Prostate gland (tissue), 2 donors: ENCODE data around the gene KCNJ6. TPM values are rescaled to one million over a fixed set of nuclear protein-coding genes. Genes with fewer than 3 reads are reported as not detected.
A peak's percentile ranks its signal among the peaks of the same experiment; 100 is the strongest.

Source experiments
- DNase-seq: peaks from one replicate; pipeline ENCODE4 v3.0.0-alpha.2; 2019; ENCODE audit warnings: low spot score
- H3K27ac ChIP-seq, 2 donors: fragments of 200-600 bp; sonication (generic); 2 replicates each; pipeline ENCODE4 v1.5.1; 2017 to 2019
- H3K27me3 ChIP-seq: fragments of 200-600 bp; sonication (generic); replicated peaks from 2 replicates; pipeline ENCODE4 v1.5.1; 2019; ENCODE audit not compliant: insufficient read depth
- H3K36me3 ChIP-seq, 2 donors: fragments of 200-600 bp; sonication (generic); 1 replicate in 1 of 2; 2 replicates in 1 of 2; pipeline versions ENCODE4 v1.5.1 to v1.8.1; 2017 to 2019
- H3K4me1 ChIP-seq: fragments of 200-600 bp; sonication (generic); replicated peaks from 2 replicates; pipeline ENCODE4 v1.5.1; 2019
- H3K4me3 ChIP-seq, 2 donors: fragments of 200-600 bp; sonication (generic); 2 replicates each; pipeline ENCODE4 v1.5.1; 2017 to 2019
- H3K9me3 ChIP-seq: fragments of 200-600 bp; sonication (generic); 2 replicates; pipeline ENCODE4 v1.5.1; 2017
- CTCF ChIP-seq, 4 experiments: fragments of 200-600 bp in 2 of 4; fragments of 450-650 bp in 2 of 4; sonication (generic) in 2 of 4; IDR thresholded peaks; 1 replicate in 3 of 4; 2 replicates in 1 of 4; pipeline ENCODE4 v1.5.1; 2016 to 2019; ENCODE audit warnings: antibody characterized with exemption in 4 of 4, mild to moderate bottlenecking in 2 of 4, moderate library complexity in 2 of 4
- POLR2A ChIP-seq: fragments of 450-650 bp; IDR thresholded peaks from one replicate; pipeline ENCODE4 v1.6.1; 2016; ENCODE audit warnings: antibody characterized with exemption, mild to moderate bottlenecking
- POLR2AphosphoS5 ChIP-seq: sonication (generic); formaldehyde crosslinking; IDR thresholded peaks from one replicate; pipeline ENCODE4 v1.6.1; 2017; ENCODE audit warnings: antibody characterized with exemption
- WGBS: methylation state at CpG from one replicate; pipeline ENCODE4 v1.1.5; 2018; 5-methylcytosine and 5-hydroxymethylcytosine counted together
- intact Hi-C: fragments of 100-400 bp; cut with DNase I; formaldehyde crosslinking; loops from one replicate; pipeline ENCODE4 v1.14.2; 2022
- total RNA-seq, 2 donors: library from RNA; depleted of rRNA; stranded (reverse); fragments of >200 nt; gene quantifications; one replicate each; pipeline ENCODE4 v1.1.0, GENCODE V29; 2016

The KCNJ6 gene
- under 1 TPM; 0.23 to 0.36 TPM for total RNA-seq

- Histone ChIP-seq H3K36me3 (no peaks in the 10 kb centered on the region), H3K27ac (no peak within 1 kb of the TSS), H3K27me3 (peaks cover 8% of the 10 kb centered on the region), H3K9me3 (no peaks in the 10 kb centered on the region), H3K4me1 (peaks cover 4% of the 10 kb centered on the region), H3K4me3 (peak within 1 kb of the TSS; percentile 0 to 22)
- intact Hi-C loops, result no loop called here
- TF ChIP-seq CTCF (IDR thresholded peaks at IDR 0.05), result peak in 3 of 4 experiments; percentile 37 to 65 (median 40)
- no peak for TF ChIP-seq POLR2AphosphoS5
- no peak for TF ChIP-seq POLR2A
- peak; percentile 14 for DNase-seq
- WGBS, result 3% methylated on average over 55 of the region's 56 CpGs
Measured at GRCh38 chr21:37916310-37917051, at the start of gene KCNJ6. Gene KCNJ6, minus strand, starts transcription at chr21:37916457. Its CDS starts 75,775 bp downstream, at chr21:37840682.

GRCh38 chr21:37965088-37965805 lies 49.0 kb upstream of the KCNJ6 start:
- Histone ChIP-seq H3K27ac (no peak overlapping the region), H3K36me3 (no peaks in the 10 kb centered on the region), H3K27me3 (no peaks in the 10 kb centered on the region), H3K9me3 (no peaks in the 10 kb centered on the region), H3K4me1 (no peaks in the 10 kb centered on the region), H3K4me3 (no peak overlapping the region)
- 78% methylated on average over 11 of the region's 11 CpGs for WGBS
- intact Hi-C loops, result no loop called here
- DNase-seq, result no peak
- TF ChIP-seq POLR2A (no peak), POLR2AphosphoS5 (no peak), CTCF (IDR thresholded peaks at IDR 0.05) (no peak)

- H3K27me3 ChIP-seq, result no peaks in the 10 kb centered on the region
- no peaks in the 10 kb centered on the region for H3K9me3 ChIP-seq
- H3K4me3 ChIP-seq, result no peak overlapping the region
- no peak for TF ChIP-seq POLR2AphosphoS5
- no peak for TF ChIP-seq CTCF (IDR thresholded peaks at IDR 0.05)
- no peak for TF ChIP-seq POLR2A
- DNase-seq, result no peak
- intact Hi-C loops, result no loop called here
- WGBS, result 70% methylated on average over 3 of the region's 3 CpGs
- H3K36me3 ChIP-seq, result no peaks in the 10 kb centered on the region
- H3K27ac ChIP-seq, result no peak overlapping the region
- H3K4me1 ChIP-seq, result no peaks in the 10 kb centered on the region
Measured at GRCh38 chr21:37958537-37958936, 42.3 kb upstream of the KCNJ6 start.

GRCh38 chr21:37956772-37957171 lies 40.5 kb upstream of the KCNJ6 start:
- no peaks in the 10 kb centered on the region for H3K27me3 ChIP-seq
- no peaks in the 10 kb centered on the region for H3K4me1 ChIP-seq
- H3K36me3 ChIP-seq, result no peaks in the 10 kb centered on the region
- H3K4me3 ChIP-seq, result no peak overlapping the region
- no peaks in the 10 kb centered on the region for H3K9me3 ChIP-seq
- TF ChIP-seq POLR2AphosphoS5 (no peak), CTCF (IDR thresholded peaks at IDR 0.05) (no peak), POLR2A (no peak)
- H3K27ac ChIP-seq, result no peak overlapping the region
- 68% methylated on average over 9 of the region's 9 CpGs for WGBS
- intact Hi-C loops, result no loop called here
- no peak for DNase-seq
